Measurements from ENCODE around the gene GIMAP8.

- no peak for TF ChIP-seq POLR2A (IDR thresholded peaks at IDR 0.05)
- no peak for TF ChIP-seq CTCF (IDR thresholded peaks at IDR 0.05)
Observed at GRCh38 chr7:150417239-150417638, 33.2 kb upstream of the GIMAP8 start.
